Forelimb muscle (tissue), 1 donor: ENCODE measurements around the gene HSD3B2. TPM values are rescaled to one million over a fixed set of nuclear protein-coding genes. Genes with fewer than 3 reads are reported as not detected.

ENCODE experiments used
- DNase-seq: peaks from one replicate; pipeline ENCODE4 v3.0.0-alpha.2; 2013; ENCODE audit warnings: low read depth
- polyA plus RNA-seq: library from polyadenylated mRNA; unstranded; fragments of 120-200 nt; gene quantifications from one replicate; pipeline ENCODE4 v1.2.1, GENCODE V29; 2013; ENCODE audit not compliant: insufficient read length

HSD3B2 gene
- polyA plus RNA-seq, 1 donor, result not detected

DNA sequence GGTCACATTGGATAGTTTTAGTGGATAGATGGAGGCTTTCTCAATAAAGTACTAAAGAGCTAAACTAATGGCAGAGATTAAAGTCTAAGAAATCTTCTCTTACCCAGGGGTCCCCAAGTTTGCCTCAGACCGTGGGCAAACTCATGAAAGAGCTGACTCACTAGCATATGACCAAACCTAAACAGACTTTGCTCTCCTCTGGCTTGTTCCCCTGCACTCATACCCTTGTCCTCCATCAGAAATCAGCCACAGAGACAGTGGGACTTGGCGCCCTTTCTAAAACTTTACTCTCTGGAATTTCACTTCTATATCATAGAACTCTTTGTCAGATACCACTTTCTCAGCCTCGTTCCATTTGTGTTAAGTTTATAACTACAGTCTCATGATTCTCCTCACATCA, 17.0 kb upstream of the HSD3B2 start:
- no peak for DNase-seq

DNA sequence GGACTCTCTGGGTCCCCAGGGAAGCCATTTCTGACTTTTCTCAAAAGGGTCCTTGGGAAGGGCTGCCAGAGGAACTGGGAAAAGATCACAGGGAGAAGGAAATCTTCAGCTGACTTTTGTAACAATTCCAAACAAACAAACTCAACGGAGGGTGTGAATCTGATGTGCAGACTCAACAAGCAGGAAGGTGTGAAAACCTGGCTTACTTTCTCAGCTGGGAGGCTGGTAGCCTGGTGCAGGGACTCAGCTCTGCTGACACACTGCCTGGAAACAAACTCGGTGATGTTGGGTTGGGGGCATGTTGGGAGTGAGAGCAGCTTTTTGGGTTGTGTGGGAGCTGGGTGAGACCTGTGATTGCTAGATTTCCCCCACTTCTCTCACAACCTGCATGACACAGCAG, 10.2 kb upstream of the HSD3B2 start:
- no peak for DNase-seq

DNA sequence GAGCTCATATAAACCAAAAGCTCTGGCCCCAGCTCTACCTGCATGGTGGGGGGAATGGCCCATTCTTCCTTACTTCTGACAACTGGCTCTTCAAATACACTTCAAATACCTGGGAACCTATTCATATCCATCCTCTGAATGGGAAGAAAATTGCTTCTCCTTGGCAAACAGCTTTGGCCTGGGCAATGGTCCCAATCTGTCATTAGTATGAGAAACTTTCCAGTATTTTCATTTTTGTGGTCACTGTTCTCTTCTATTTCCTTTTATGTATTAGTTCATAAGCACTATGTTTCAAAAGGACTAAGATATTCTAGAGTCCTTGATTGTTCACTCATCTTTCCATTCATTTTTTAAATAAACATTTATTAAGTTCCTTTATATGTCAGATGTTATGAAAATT, 5.2 kb upstream of the HSD3B2 start:
- no peak for DNase-seq

GRCh38 chr1:119410961-119411360, 4.0 kb upstream of the HSD3B2 start:
- no peak for DNase-seq

- no peak for DNase-seq
These were observed 1.2 kb downstream of the HSD3B2 start for GRCh38 chr1:119416006-119416640.

- DNase-seq, result no peak
These were observed 4.2 kb downstream of the HSD3B2 start for GRCh38 chr1:119419109-119419508.

GRCh38 chr1:119420638-119421037, 5.7 kb downstream of the HSD3B2 start:
- DNase-seq, result no peak

DNA sequence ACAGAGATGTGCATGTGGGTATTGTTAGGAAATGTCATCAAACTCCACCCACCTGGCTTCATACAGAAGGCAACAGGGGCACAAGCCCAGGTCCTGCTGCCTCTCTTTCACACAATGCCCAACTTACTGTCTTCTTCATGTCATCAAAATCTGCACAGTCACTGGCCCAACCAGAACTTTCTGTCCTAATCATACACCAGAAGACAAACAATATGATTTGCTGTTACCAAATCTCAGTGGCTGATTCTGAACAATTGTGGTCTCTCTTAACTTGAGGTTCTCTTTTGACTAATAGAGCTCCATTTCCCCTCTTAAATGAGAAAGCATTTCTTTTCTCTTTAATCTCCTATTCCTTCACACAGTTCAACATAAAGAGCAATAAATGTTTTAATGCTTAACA, 7.7 kb downstream of the HSD3B2 start:
- no peak for DNase-seq

GRCh38 chr1:119428991-119429390, 14.0 kb downstream of the HSD3B2 start:
- no peak for DNase-seq

DNA sequence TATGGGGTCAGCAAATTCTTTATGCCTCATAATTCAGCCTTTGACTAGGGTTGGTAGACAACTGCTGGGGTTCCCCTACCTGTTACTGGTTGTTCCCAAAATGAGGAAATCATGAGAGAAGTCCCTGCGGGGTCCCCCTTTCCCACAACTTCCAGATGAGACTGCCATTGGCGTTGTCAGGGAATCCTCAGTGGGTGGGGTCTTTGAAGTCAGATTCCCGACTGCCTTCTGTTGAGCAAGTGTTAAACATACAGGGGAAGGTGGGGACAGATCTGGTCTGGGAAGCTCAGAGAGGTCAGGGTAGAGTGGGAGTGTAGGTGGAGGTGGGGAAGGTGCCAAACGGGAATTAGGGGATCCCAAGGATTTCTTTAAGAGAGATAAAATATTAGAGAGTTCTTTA, 14.7 kb downstream of the HSD3B2 start:
- no peak for DNase-seq

DNA sequence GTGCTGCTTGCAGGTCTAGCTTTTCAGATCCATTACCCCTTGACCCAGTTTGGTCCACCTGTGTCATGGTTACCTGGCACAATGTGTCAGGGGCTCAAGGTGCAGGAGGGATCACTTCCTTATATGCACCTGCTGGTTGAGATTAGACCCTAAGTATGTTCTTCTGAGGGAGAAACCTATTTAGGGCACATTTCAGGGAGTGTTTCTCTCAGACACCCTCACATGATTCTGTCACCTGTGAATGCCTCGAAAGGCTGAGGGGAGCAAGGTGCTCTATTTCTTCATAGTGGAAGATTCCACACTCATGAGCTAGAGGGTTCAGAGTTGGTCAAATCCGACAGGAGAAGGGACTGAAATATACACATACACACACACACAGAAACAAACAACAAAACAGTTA, 15.5 kb downstream of the HSD3B2 start:
- DNase-seq, result no peak

GRCh38 chr1:119431836-119432235, 16.9 kb downstream of the HSD3B2 start:
- DNase-seq, result no peak

DNA sequence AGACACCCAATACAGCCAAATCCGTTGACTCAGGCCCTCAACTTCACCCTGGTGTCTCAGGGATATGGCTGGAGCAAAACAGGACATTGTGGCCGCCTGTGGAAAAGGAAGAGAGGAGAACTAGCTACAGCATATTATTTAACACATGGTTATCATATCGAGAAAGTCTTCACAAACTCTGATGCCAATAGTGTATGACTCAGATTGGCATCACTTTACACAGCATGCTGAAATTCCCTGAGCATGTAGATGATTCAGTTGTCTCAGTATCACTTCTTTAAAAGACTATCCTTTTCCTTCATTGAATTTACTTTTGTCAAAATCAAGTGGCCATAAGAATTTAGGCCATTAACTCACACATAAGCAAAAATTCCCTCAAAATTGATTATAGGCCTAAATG, 20.1 kb downstream of the HSD3B2 start:
- DNase-seq, result no peak

DNA sequence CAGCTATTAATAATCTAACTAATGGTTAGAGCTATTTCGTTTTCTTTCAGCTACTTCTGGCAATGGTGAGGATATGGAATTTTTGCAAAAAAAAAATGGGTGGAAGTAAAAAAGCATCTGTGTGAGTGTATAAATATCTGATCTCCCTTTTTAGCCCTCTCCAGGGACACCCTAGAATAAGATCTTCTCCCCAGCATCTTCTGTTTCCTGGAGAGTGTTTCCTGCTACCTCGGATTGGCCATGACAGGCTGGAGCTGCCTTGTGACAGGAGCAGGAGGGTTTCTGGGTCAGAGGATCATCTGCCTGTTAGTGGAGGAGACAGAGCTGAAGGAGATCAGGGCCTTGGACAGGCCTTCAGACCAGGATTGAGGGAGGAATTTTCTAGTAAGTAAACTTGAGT, 23.8 kb downstream of the HSD3B2 start:
- no peak for DNase-seq

- no peak for DNase-seq
These were observed 25.9 kb downstream of the HSD3B2 start for GRCh38 chr1:119440721-119441307.

GRCh38 chr1:119442756-119443155, 27.8 kb downstream of the HSD3B2 start:
- DNase-seq, result no peak

DNA sequence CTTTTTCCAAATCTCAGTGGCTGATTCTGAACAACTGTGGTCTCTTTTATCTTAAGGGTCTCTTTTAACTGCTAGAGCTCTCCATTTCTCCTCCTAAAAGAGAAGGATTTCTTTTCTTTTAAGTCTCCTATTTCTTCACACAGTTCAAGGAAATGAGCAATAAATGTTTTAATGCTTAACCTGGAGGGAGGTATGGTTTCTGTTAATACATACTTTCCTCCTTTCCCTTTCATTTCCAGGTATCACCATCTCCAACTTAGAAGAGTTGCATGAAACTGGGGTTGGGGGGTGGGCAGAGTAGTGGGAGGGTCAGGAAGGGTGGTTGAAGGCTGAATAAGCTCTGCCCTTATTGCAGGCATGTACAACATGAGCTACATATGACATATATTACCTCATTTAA, 31.4 kb downstream of the HSD3B2 start:
- DNase-seq, result no peak

- DNase-seq, result no peak
These were observed 32.6 kb downstream of the HSD3B2 start for GRCh38 chr1:119447344-119448126.

- DNase-seq, result no peak
These were observed 33.2 kb downstream of the HSD3B2 start for GRCh38 chr1:119448127-119448511.

GRCh38 chr1:119449971-119450370, 35.0 kb downstream of the HSD3B2 start:
- DNase-seq, result no peak

DNA sequence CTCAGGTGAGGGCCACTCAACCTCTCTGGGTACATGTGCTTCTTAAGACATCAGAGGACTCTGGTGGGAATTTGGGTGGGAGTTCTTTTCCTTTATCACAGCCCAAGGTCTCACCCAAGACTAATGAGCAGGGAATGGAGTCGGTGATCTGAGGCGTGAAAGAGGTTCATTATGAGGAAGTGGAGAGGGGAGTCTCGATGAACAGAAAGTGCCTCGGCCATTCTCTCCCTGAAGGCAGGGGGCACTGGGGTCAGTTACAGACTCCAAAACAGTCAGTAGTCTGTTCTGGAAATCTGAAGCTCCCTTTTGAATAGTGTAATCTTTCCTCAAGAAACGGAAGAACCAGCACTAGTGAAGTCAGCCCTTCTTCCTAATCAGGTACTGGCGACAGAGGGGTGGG, 36.2 kb downstream of the HSD3B2 start:
- no peak for DNase-seq

DNA sequence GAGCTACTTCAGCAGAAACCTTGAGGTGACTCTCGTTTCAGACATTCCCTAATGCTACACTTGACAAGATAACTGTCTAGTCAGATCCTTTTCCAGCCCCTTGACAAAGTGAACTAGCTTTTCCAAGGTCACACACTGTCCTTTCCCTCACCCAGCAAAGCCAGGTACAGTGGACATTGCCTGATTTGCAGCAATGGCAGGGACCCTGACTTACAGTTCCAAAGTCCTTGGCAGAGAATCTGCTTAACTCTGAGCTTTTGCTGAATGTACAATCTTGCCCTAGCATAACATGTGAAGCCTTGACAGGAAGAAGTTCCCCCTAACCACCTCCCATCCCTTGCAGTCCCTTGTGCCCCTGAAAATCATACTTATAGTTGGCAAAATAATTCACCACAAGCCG, 37.1 kb downstream of the HSD3B2 start:
- no peak for DNase-seq

DNA sequence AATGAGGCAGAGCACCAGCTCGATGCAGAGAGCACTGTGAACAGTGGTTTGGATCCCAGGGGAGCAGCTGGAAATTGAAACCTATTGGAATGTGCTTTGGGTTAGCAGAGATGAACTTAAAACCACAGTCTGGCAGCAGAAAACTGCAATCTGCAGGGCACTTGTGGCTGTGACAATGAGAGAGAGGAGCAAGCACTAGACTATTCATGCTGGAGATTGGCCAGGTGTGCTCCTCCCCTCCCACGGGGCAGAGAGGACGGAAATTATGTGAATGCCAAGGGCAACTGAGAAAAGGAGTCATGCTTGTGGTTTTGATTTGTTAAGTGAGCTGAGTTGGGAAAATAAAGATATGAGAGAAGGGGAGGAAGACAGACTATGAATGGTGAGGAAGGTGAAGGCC, 38.1 kb downstream of the HSD3B2 start:
- no peak for DNase-seq
